GM19025 (cell line): ENCODE results near the gene GPSM3.
"Not testable (repeated sequence)": the region's sequence is repeated elsewhere in the genome, so short reads cannot be mapped to it uniquely, and the experiment has no call there.

Source experiments
- ATAC-seq: cut with Tn5 transposase; IDR thresholded peaks from one replicate; pipeline ENCODE4 v1.9.1; 2021; ENCODE audit warnings: mild to moderate bottlenecking, low read depth, moderate library complexity; ENCODE audit not compliant: unreplicated experiment

The GPSM3 gene

DNA sequence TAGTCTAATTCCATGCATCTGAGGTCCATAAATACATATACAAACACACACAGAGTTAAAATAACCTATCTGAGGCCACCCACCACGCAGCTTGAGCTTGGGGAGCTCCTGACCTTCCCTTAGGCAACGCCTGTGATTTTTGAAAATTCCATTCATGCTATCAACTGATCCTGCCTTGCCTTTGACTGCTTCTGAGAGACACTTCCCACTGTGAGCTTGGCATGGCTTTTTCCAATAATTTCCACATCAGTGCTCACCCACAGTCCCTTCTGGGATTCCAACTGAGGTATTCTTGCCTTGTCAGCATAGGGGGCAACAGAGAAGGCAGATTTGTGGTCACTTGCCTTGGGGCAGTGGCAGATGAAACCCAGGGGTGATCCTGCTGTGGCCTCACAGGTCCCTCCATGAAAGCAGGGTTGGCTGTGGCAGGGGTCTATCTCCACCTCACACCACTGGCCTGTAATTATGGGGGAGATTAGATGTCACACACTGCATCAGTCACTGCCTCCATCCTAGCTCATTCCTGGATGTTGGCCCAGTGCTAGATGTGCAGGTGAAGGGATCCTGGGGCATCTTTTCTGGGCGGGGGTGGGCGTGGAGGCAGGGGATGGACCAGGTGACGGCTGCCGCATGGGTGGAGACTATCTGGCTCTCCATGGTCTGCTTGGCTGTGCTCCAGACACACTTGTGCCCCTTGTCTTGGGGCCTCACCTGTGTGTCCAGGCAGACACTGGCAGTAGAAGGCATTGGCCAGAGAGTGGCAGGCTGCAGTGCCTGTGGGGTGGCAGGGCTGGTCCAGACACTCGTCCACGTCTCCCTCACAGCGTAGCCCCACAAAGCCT is 11.2 kb upstream of the GPSM3 start:
- no peak for ATAC-seq

DNA sequence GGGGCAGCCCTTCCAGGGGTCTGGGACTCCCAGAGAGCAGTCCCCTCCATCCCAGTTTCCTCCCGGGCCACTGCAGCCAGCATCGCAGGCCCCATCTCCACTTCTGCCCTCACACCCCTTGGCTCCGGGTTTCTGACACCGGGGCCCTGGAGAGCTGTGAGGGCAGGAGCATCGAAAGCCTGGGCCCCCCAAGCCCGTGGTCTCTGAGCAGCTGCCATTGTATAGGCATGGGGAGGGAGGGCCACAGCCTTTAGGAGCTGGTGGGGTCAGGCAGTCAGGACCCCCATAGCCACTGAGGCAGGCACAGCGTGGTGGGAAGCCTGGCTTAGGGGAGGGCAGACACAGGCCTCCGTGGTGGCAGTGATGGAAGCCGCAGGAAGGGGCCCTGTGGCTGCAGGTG is 9.7 kb upstream of the GPSM3 start:
- ATAC-seq, result no peak

DNA sequence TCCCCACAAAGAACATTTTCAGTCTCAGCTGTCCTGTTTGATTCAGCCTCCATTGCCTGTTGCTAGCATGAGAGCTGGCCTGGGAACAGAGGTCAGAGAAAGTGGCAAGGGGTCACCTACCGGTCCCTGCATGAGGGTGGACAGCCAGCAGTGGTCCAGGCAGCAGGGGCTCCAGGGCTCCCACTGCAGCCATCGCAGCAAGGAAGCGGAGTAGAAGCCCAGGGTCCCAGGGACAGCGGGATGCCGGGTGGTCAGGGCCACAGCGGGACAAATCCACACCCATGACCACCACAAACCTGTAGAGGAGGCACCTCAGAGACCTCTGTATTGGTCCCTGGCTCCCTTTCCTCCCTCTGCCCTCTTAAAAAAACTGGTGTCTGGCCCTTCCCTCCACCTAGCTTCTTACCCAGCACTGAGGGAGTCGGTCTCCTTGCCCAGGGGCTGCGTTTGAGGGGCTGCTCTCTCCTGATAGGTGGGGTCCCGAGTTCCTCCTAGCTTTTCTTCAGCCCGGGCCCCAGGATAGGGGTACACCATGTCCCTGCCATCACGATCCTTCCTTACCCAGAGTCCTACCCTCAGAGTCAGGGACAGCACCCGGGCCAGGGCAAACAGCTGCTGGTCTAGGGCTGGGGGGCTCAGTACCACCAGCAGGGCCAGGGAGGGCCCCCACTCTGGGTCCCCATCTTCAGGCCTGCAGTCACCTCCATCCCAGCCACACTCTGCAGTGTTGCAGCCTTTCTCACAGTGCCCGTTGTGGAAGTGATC is 8.4 kb upstream of the GPSM3 start:
- no peak for ATAC-seq

DNA sequence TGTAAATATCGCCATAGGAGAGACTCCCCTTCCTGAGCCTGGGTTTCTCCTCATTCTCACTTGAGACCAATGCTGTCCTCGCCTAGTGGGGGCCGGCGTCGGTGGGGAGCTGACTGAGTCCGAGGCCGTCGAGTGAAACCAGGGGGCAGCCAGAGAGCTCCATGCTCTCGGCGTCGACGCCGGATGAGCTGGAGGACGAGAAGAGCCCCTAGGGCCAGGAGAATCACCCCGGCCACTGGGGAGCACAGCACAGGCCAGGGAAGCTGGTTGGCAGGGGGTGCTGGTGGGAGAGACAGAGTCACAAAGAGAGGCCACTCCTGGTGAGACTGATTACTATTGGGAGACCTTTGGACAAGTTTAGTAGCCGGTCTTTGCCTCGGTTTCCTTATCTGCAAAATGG is 6.4 kb upstream of the GPSM3 start:
- ATAC-seq, result no peak

DNA sequence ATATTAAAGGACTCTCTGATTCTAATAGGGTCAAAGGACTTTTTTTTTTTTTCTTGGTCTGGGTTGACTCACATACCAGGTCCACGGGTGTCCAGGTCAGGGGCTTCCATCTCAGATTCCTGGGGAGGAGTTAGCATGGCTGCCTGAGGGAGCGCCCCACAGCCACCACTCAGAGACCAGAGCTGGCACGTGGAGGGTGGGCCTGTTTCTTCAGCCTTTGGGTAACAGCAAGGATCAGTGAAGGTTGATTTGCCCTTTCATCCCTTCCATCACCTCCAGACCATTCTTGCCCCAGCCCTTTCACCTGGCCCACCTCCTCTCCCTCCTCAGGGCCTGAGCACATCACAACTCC is 5.9 kb upstream of the GPSM3 start:
- ATAC-seq, result no peak

DNA sequence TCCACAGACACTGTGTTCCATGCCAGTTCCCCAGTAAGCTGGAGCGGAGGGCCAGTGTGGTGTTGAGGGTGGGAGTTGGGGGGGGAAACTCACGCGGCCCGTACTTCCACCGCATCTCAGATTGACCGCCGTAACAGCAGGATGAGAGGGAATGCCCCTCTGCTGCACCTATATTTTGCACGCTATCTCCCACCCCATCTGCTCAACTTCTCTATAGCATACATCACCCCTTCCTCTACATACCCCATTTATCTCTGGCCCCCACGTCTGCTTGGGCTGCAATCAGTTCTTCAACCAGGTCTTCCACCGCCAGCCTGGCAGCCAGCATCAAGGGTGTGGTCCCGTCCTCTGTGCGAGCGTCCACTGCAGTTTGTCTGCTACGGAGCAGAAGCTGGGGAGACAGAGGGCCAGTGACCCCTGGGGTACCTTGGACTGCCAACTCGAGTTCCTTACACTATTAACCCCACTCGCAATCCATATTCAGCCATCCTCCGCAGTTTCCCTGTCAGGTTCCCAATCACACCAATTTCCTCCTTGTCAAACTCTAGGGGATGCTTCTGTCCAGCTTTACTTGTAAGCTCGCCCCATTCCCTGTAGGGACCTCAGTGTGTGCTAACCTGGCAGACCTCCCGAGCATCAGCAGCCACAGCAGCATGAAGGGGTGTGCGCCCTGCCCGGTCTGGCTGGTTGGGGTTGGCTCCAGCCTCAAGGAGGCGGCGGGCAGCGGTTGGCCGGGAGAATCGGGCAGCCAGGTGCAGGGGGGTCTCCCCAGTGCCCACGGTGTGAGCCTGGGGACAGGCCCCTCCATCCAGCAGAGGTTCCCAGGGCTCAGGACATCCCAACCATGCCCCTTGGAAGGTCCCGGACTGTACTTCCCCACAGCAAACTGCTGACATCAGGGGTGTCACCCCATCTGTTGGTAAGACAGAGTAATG is 4.5 kb upstream of the GPSM3 start:
- no peak for ATAC-seq

DNA sequence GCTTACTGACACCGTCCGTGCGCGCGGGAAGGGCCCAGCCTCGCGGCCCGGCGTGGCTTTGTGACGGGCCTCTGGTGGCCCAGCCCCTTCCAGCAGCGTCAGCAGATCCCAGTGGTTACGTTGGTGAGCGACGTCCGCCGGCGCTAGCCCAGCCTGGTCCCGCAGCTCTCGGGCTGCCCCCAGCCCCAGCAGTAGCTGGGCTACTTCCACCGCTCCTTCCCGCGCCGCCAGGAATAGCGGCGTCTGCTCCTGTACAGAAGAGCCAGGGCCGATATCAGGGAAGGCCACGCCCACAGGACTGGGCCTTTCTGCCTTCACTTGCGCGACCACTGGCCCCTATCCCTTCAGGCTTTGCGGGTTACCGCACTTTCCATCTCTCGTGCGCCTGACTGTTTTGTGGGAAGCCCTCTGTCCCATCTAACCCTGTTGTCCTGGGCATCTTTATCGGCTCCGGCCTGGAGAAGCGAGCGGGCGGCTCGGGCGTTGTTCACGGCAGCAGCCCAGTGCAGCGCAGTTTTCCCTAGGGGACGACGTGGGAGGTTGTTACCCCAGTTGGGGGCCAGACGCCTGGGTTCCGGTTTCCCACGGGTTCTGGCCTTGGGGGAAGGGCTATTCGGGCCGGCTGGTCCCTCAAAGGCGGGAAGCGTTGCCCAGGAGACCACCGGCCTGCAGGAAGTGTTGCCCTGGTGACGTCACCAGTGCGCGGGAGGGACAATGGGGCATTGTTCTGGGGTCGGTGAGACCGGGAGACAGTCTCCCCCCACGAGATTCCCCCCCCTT is 3.6 kb upstream of the GPSM3 start:
- peak; percentile 86 for ATAC-seq

DNA sequence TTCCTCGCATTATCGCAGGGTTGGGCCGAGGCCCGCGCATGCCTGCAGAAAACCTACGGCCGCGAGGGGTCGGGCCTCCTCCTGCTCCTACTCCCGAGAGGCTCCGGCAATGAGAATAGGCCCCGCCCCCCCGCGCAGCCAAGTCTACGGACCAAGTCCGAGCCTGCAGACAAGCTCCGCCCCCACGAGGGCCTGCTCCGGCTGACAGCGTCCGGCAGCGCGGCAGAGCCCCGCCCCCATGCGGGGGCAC is 3.1 kb upstream of the GPSM3 start:
- ATAC-seq, result peak; percentile 68

DNA sequence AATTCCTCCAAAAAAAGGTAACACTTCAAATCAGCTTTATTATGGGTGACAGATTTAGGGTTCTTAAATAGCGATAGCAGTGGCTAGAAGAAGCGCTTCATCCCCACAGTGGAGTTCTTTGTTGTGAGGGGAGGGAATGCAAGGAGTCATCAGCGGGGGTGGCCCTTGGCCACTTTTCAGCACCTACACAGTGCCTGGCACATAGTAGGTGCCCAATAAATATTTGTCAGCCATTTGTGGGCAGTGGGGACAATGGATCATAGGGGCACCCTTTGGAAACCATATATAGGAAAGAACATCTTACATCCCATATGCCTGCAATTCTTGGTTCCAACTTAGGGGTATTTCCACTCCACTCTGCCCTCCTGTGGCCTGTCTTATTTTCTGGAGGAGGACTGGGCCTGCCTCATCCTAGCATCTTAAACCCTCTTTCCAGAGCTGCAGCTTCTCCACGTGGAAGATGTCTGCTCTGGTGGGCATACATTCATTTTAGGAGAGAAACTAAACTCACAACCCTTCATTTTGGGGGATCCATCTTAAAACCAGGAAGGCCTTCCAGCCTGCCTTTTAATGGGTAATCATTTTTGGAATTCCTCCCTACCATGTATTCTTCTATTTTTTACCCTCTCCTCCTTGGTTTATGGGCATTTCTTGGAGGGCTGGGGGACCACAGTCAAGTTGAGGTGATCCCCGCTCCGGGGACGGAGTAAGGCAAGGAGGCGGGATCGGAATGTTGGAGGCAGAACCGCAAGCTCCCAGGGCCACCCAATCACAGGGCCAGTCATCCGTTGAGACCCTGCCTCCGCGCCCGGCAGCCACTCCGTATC is 2.6 kb upstream of the GPSM3 start:
- no peak for ATAC-seq

DNA sequence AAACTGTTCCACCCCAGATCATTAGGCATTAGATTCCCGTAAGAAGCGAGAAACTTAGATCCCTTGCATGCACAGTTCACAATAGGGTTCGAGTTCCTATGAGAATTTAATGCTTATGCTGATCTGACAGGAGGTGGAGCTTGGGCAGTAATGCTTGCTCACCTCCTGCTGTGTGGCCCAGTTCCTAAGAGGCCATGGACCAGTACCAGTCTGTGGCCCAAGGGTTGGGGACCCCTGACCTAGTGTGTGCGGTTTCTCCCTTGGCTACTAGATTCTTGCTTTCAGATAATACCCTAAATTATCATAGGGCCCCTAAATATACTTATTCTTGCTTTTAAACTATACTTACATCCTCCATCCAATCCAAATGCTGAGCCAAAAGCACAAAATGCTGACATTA is 1.9 kb upstream of the GPSM3 start:
- no peak for ATAC-seq

DNA sequence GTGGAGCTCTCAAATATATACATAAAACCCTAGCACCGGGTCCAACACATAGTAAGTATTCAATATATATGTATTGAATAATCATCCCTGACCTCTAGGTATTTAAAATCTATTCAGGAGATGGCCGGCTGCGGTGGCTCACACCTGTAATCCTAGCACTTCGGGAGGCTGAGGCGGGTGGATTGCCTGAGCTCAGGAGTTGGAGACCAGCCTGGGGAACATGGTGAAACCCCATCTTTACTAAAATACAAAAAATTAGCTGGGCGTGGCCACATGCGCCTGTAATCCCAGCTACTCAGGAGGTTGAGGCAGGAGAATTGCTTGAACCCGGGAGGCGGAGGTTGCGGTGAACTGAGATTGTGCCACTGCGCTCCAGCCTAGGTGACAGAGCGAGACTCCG is 653 bp upstream of the GPSM3 start:
- not testable (repeated sequence) for ATAC-seq

DNA sequence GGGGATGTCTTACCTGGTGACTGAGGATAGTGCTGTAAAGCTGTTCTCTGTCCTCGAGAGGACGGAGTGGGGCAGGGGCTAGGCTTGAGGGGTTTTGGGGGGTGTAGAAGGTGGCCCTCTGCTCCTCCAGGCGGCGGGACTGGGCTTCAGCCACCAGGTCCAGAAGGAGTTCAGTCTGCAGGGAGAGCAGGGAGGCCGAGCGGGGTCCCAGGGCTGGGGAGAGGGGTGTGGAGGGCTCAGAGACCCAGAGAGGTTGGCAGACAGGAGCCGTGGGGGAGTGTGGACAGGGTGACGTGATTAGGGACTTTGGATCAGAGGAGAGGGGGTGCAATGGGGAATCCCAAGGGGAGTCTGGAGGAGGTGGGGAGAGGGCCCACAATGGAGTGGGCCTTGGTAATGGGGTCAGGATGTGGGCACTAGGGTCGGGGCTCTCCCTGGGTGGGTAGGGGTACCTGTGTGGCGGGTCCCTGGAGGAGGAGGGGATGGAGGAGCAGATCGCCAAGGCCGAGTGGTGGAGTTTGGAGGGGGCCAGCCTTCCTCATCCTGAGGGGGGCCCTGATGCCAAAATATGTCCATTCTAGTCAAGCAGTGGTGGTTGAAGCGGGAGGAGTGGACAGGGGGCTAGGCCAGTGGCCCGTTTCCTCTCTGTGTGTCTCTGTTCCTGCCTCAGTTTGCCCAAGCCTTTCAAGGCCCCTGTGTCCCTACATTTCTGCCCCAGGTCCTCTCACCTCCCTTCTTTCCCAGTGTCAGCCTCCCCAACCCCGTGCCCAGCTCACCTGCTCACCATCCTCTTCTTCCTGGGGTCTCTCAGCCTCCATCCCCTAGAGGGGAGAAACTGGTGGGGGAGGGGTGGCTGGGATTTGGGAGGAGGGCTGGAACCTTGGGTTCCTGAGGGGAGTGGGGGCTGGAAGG is 491 bp downstream of the GPSM3 start:
- no peak for ATAC-seq

DNA sequence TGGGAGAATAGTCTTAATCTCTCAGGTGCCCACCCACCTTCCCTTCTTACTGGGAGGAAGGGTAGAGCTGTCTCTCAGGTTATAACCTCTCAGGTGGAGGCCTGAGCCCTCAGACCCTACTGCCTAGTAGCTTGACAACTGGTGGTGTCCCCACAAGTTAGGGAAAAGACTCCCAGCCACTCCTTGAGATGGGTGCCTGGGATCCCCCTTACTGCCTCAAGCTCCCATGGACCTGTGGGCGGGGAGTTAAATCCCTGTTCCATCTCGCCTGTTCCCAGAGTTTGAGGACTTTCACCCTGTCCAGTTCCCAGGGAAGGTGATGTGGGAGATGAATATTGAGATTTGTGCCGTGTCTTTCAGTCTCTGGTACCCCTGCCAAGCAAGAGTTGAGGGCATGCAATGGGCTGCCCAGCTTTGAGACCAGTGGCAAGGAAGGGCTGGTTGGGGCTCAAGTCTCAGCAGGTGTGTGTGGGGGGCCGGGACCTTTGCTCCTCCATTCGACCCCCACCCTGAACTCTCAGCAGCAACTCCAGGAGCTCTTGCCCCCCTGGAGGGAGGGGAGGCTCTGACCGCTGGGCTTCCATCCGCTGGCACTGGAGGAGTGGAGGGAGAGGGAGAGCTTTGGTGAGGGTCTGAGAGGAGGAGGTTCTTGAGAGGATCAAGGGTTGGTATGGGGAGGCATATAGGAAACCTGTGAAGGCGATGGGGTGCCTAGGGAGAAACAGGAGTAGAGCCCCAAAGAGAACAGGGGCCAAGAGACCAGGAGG is 1.3 kb downstream of the GPSM3 start:
- ATAC-seq, result no peak

DNA sequence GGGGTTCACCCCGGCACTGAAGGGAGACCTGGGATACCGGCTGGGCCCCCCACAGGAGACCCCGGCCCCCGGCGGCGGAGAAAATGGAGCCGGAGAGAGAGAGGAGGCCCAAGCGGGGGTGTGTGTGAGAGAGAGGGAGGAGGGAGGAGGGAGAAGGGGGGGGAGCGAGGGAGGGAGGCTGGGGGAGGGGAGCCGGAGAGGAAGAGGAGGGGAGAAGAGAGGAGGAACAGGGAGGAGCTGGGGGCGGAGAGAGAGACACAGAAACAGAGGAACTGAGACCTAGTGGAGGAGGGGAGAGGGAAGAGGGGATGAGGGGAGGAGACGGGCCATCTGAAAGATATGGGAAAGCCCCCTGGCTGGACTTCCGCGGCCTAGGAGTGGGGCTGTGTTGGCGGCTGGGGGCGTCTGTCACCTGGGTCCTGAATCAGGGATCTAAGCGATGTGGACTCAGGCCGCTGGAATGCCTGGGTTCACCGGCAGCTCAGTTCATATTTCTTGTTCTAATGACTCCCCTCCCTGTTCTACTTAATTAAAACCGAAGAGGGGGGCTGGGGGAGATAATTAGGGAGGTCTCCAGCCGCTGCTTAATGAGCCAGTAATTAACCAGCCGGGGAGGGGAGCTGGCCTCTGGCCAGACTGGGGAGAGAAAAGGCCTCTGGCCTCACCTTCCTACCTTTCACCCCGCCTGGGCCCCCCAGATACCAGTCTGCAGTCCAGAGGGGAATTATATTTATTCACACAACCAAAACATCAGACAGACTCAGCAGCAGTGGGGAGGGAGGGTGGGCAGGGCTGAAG is 2.2 kb downstream of the GPSM3 start, which contains the start of gene PBX2:
Gene PBX2 (minus strand): TSS at position 149 of the 798 bp plus-strand sequence. CDS start 287 bp downstream, outside the sequence.
- peak; percentile 52 for ATAC-seq

DNA sequence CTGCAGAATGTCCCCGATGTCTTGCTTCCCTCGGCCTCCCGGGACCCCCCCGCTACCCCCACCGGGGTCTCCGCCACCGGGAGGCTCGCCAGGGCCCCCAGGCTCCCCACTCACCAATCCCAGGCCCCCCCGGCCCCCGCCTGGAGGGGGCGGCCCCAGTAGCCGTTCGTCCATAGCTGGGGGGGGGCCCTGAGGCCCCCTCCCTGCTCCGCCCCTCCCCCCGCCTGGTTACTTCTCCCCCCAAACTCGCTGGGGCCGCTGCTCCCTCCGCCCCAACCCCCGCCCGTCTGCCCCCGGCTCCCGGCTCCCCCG is 2.7 kb downstream of the GPSM3 start:
- ATAC-seq, result no peak

DNA sequence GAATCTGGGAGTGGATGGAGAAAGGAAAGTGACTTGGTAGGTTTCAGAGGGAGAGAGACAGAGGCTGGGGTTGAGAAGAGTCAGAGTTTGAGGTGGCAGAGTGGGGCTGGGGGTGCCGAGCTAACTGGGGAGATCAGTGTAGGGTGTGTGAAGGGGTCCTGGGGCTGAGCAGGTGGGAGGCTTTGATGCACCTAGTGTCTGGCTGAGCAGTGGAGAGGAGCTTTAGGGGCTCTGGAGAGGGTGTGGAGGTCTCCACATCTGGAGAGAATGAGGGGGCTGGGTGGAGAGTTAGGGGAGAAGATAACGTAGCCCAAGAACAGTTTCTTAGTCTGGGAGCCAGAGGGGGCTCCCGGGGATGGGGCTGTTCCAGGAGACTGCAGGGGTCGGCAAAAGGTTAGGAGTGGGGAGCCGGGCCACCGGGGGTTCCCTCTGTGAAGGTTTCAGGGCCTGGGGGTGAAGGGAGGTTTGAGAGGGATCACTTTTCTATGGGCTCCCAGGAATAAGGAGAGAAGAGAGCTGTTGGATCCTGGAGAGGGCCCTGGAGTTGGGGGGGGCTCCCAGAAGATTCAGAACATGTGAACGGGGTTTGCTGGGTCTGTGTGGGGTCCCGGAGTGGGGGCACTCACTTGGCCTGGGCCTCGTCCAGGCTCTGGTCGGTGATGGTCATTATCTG is 3.2 kb downstream of the GPSM3 start:
- no peak for ATAC-seq
